HL-60 (cell line): Measurements from ENCODE around the gene FOXF2.

ENCODE experiments used
- DNase-seq, 2 experiments: peaks; one replicate each; pipeline ENCODE4 v3.0.0-alpha.2; 2010 to 2020; ENCODE audit warnings: low read depth in 1 of 2, low spot score in 1 of 2
- H3K27ac ChIP-seq: fragments of 250-450 bp; sonication (Bioruptor Pico); replicated peaks from 2 replicates; pipeline ENCODE4 v1.5.1; 2020; ENCODE audit warnings: mild to moderate bottlenecking, moderate library complexity
- H3K27me3 ChIP-seq: fragments of 250-450 bp; sonication (Bioruptor Pico); 2 replicates; pipeline ENCODE4 v1.5.1; 2021; ENCODE audit warnings: mild to moderate bottlenecking, moderate library complexity; ENCODE audit not compliant: insufficient read depth, poor library complexity, severe bottlenecking
- H3K4me3 ChIP-seq: replicated peaks from 2 replicates; pipeline ENCODE4 v1.5.1; 2011; ENCODE audit warnings: mild to moderate bottlenecking, control low read depth, low read length; ENCODE audit not compliant: insufficient read depth
- GABPA ChIP-seq: IDR thresholded peaks from 2 replicates; pipeline ENCODE4 v1.6.1; 2012; ENCODE audit warnings: low read depth
- POLR2AphosphoS5 ChIP-seq: IDR thresholded peaks from 2 replicates; pipeline ENCODE4 v1.6.1; 2012; ENCODE audit warnings: low read depth
- REST ChIP-seq: IDR thresholded peaks from 2 replicates; pipeline ENCODE4 v1.6.1; 2012; ENCODE audit warnings: low read depth; ENCODE audit not compliant: insufficient replicate concordance
- SPI1 ChIP-seq: IDR thresholded peaks from 2 replicates; pipeline ENCODE4 v1.6.1; 2012; ENCODE audit warnings: low read depth, mild to moderate bottlenecking, borderline replicate concordance
- TF ChIP-seq, protein P1 (sequence below): IDR thresholded peaks from one replicate; pipeline ENCODE4 v1.5.1; 2011; ENCODE audit warnings: low read length, control low read depth, inconsistent platforms; ENCODE audit not compliant: insufficient read depth

The FOXF2 gene

DNA sequence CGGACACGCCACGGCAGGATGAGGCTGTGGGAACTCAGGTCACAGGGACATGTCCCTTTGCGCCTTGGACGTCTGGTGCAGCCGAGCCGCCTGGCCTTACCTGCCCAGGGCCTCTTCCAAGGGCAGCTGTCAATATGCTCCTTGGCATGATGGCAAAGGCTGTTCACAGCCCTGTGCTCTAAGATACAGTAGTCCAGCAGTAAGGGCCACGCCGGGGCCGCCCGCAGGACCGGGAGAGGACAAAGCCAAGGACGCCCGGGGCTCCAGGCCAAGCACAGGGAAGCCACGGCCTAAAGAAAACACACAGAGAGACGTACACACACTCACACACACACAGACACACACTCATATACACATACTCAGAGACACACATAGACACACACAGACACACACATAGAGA lies 13.0 kb downstream of the FOXF2 start:
- no peak for DNase-seq
- H3K27me3 ChIP-seq = peaks cover 17% of the 10 kb centered on the region
- TF ChIP-seq GABPA = no peak
- TF ChIP-seq REST = no peak
- TF ChIP-seq, protein P1, sequence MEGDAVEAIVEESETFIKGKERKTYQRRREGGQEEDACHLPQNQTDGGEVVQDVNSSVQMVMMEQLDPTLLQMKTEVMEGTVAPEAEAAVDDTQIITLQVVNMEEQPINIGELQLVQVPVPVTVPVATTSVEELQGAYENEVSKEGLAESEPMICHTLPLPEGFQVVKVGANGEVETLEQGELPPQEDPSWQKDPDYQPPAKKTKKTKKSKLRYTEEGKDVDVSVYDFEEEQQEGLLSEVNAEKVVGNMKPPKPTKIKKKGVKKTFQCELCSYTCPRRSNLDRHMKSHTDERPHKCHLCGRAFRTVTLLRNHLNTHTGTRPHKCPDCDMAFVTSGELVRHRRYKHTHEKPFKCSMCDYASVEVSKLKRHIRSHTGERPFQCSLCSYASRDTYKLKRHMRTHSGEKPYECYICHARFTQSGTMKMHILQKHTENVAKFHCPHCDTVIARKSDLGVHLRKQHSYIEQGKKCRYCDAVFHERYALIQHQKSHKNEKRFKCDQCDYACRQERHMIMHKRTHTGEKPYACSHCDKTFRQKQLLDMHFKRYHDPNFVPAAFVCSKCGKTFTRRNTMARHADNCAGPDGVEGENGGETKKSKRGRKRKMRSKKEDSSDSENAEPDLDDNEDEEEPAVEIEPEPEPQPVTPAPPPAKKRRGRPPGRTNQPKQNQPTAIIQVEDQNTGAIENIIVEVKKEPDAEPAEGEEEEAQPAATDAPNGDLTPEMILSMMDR = no peak
- TF ChIP-seq POLR2AphosphoS5 = no peak
- TF ChIP-seq SPI1 = no peak
- H3K4me3 ChIP-seq = no peak overlapping the region
- no peak overlapping the region for H3K27ac ChIP-seq

GRCh38 chr6:1402868-1403267 lies 13.5 kb downstream of the FOXF2 start:
- peaks cover 17% of the 10 kb centered on the region for H3K27me3 ChIP-seq
- DNase-seq = no peak
- TF ChIP-seq REST (no peak), POLR2AphosphoS5 (no peak), SPI1 (no peak), GABPA (no peak)
- TF ChIP-seq, protein P1 = no peak
- H3K27ac ChIP-seq = no peak overlapping the region
- H3K4me3 ChIP-seq = no peak overlapping the region

DNA sequence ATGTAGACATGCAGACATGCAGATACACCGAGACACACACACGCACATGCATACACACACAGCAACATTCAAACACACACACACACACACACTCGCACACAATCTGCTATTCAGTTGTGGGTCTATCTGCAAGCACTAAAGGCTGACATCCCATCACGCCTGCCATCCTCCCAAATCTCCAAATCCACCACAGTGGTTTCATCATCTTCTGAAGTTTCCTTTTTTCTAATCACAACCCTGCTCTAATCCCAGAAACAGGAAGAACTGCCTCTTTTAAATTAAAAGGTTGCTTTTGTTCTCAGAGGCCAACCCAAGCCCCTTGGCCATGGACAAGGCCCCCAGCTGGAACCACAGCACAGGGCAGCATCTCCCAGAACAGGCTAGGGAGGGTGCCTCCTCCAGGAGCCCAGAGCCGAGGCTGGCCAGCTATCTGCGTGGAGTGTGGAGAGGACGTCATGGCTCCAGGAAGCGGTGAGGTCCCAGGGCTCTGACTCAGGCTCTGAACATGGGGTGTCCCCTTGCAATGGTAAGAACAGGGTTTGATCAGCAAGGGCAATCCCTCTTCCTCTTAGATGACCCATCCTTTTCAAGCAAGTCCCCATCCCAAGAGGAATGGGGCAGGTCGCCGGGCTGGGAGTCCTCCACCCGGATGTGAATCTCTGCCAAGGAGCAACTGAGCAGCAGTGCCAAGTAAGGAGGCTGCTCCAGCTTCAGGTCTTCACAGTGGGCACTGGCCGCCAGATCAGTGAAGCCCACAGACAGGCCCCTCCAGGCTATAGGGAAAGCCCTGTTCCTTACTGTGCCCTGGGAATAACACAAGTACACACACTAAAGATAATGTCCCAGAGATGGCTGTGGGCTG lies 14.7 kb downstream of the FOXF2 start:
- Histone ChIP-seq H3K27ac (no peak overlapping the region), H3K27me3 (peaks cover 9% of the 10 kb centered on the region), H3K4me3 (no peak overlapping the region)
- DNase-seq = no peak
- TF ChIP-seq, protein P1 = no peak
- TF ChIP-seq REST = no peak
- no peak for TF ChIP-seq POLR2AphosphoS5
- no peak for TF ChIP-seq SPI1
- TF ChIP-seq GABPA = no peak
